ENCODE data around the gene GLIS1.
"Not testable (repeated sequence)": the region's sequence is repeated elsewhere in the genome, so short reads cannot be mapped to it uniquely, and the experiment has no call there.

GLIS1 gene

GRCh38 chr1:53739109-53739681 lies at the start of gene GLIS1:
TSS of gene GLIS1 (minus strand) at chr1:53739164. CDS start at chr1:53738064, 1,100 bp downstream.
- DNase-seq = peak; percentile 71

GRCh38 chr1:53787655-53788054 lies 48.7 kb upstream of the GLIS1 start:
- DNase-seq = no peak

GRCh38 chr1:53783056-53783455 lies 44.1 kb upstream of the GLIS1 start:
- DNase-seq = no peak

- no peak for DNase-seq
Observed at GRCh38 chr1:53781654-53782053, 42.7 kb upstream of the GLIS1 start.

- DNase-seq = no peak
Observed at GRCh38 chr1:53777272-53777671, 38.3 kb upstream of the GLIS1 start.

GRCh38 chr1:53771648-53772047 lies 32.7 kb upstream of the GLIS1 start:
- DNase-seq = no peak

- no peak for DNase-seq
Observed at GRCh38 chr1:53769780-53770179, 30.8 kb upstream of the GLIS1 start.

GRCh38 chr1:53769184-53769583 lies 30.2 kb upstream of the GLIS1 start:
- DNase-seq = no peak

GRCh38 chr1:53766831-53767405 lies 28.0 kb upstream of the GLIS1 start:
- peak; percentile 41 for DNase-seq

- no peak for DNase-seq
Observed at GRCh38 chr1:53766194-53766742, 27.3 kb upstream of the GLIS1 start.

GRCh38 chr1:53765657-53766056 lies 26.7 kb upstream of the GLIS1 start:
- DNase-seq = no peak

GRCh38 chr1:53763911-53764310 lies 24.9 kb upstream of the GLIS1 start:
- no peak for DNase-seq

GRCh38 chr1:53763461-53763860 lies 24.5 kb upstream of the GLIS1 start:
- DNase-seq = no peak

- DNase-seq = not testable (repeated sequence)
Observed at GRCh38 chr1:53760497-53760896, 21.5 kb upstream of the GLIS1 start.

- no peak for DNase-seq
Observed at GRCh38 chr1:53755874-53756273, 16.9 kb upstream of the GLIS1 start.

- peak; percentile 67 for DNase-seq
Observed at GRCh38 chr1:53754484-53755312, 15.7 kb upstream of the GLIS1 start.

- DNase-seq = no peak
Observed at GRCh38 chr1:53752281-53752680, 13.3 kb upstream of the GLIS1 start.

GRCh38 chr1:53747841-53748240 lies 8.9 kb upstream of the GLIS1 start:
- no peak for DNase-seq

GRCh38 chr1:53740621-53741105 lies 1.7 kb upstream of the GLIS1 start:
- DNase-seq = no peak

- no peak for DNase-seq
Observed at GRCh38 chr1:53738205-53739108, 507 bp downstream of the GLIS1 start.

- no peak for DNase-seq
Observed at GRCh38 chr1:53737648-53738204, 1.2 kb downstream of the GLIS1 start.

GRCh38 chr1:53736290-53736689 lies 2.7 kb downstream of the GLIS1 start:
- DNase-seq = no peak

All from amniotic stem cell (primary cell).